HCT116 (cell line): ENCODE results near the gene METTL15. TPM values are rescaled to one million over a fixed set of nuclear protein-coding genes. Genes with fewer than 3 reads are reported as not detected.

Experiments
- ATAC-seq: fragments of 200-7000 bp; cut with Tn5 transposase; 2 replicates; pipeline ENCODE4 v1.9.1; 2020; ENCODE audit warnings: mild to moderate bottlenecking, moderate library complexity
- Bru-seq: library from RNA; stranded (reverse); fragments of 400-500 nt; gene quantifications from one replicate; lab custom pipeline; 2021; lab: Mats Ljungman, UMichigan
- BruChase-seq, 2 experiments: library from RNA; stranded (reverse); fragments of 400-500 nt; gene quantifications; one replicate each; lab custom pipeline; 2021; lab: Mats Ljungman, UMichigan
- BruUV-seq: library from RNA; stranded (reverse); fragments of 400-500 nt; replicated peaks from 2 replicates; lab custom pipeline; 2021; lab: Mats Ljungman, UMichigan
- CTCF ChIA-PET: fragments of 300-600 bp; sonication (Branson Sonifier 250); formaldehyde crosslinking; loops from one replicate; lab custom pipeline; 2021; ENCODE audit warnings: antibody characterized with exemption; lab: Charles Lee
- POLR2A ChIA-PET: fragments of 300-600, 350-600 bp; sonication (Branson Sonifier 250); formaldehyde crosslinking; loops from one replicate; lab custom pipeline; 2021; ENCODE audit warnings: antibody characterized with exemption; lab: Charles Lee
- RAD21 ChIA-PET, 2 experiments: fragments of 300-600 bp; sonication (Branson Sonifier 250); formaldehyde crosslinking; loops; one replicate each; lab custom pipeline; 2023; ENCODE audit warnings: low total read pairs in 2 of 2; ENCODE audit not compliant: uncharacterized antibody in 2 of 2, unreplicated experiment in 2 of 2, low non-redundant PET in 1 of 2; lab: Charles Lee
- DNase-seq: peaks from one replicate; pipeline ENCODE4 v3.0.0-alpha.2; 2010; ENCODE audit warnings: low read depth, low spot score
- H2AFZ ChIP-seq: fragments of 200-600 bp; shearing (Covaris generic), sonication (generic); 2 replicates; pipeline ENCODE4 v1.6.1; 2017; ENCODE audit warnings: low read depth, mixed run types, mixed read lengths, antibody characterized with exemption, low read length; ENCODE audit not compliant: poor library complexity, severe bottlenecking
- H3K27ac ChIP-seq: 2 replicates; pipeline ENCODE4 v1.5.1; 2012; ENCODE audit warnings: low read depth, low read length
- H3K27me3 ChIP-seq: fragments of 200-600 bp; sonication (generic); 2 replicates; pipeline ENCODE4 v1.6.1; 2016; ENCODE audit warnings: mixed run types, low read length, mixed read lengths; ENCODE audit not compliant: insufficient read depth
- H3K36me3 ChIP-seq, 2 experiments: fragments of 200-500 bp in 1 of 2; fragments of 200-600 bp in 1 of 2; sonication (Bioruptor generic) in 1 of 2; sonication (generic) in 1 of 2; 2 replicates each; pipeline versions ENCODE4 v1.5.1 to v1.6.1; 2014 to 2016; ENCODE audit warnings: low read length in 2 of 2, inconsistent platforms in 1 of 2, mixed read lengths in 1 of 2, mixed run types in 1 of 2; ENCODE audit not compliant: insufficient read depth in 2 of 2, control insufficient read depth in 1 of 2
- H3K4me1 ChIP-seq, 2 experiments: fragments of 200-600 bp in 1 of 2; sonication (generic) in 1 of 2; 2 replicates each; pipeline versions ENCODE4 v1.5.1 to v1.6.1; 2012 to 2017; ENCODE audit warnings: low read length in 2 of 2, inconsistent platforms in 1 of 2, mild to moderate bottlenecking in 1 of 2, mixed read lengths in 1 of 2, mixed run types in 1 of 2, moderate library complexity in 1 of 2; ENCODE audit not compliant: insufficient read depth in 2 of 2, control insufficient read depth in 1 of 2
- H3K4me2 ChIP-seq: fragments of 200-600 bp; sonication (generic); 2 replicates; pipeline ENCODE4 v1.6.1; 2017; ENCODE audit warnings: mixed run types, low read length, mixed read lengths
- H3K4me3 ChIP-seq, 2 experiments: fragments of 200-600 bp in 1 of 2; sonication (generic) in 1 of 2; replicated peaks in 1 of 2; 2 replicates each; pipeline ENCODE4 v1.5.1; 2011 to 2016; ENCODE audit warnings: low read length in 2 of 2, control low read depth in 1 of 2, low read depth in 1 of 2, mild to moderate bottlenecking in 1 of 2, mixed read lengths in 1 of 2, mixed run types in 1 of 2
- H3K79me2 ChIP-seq: fragments of 200-600 bp; sonication (generic); 2 replicates; pipeline ENCODE4 v1.6.1; 2017; ENCODE audit warnings: mild to moderate bottlenecking, mixed run types, low read length, moderate library complexity, mixed read lengths; ENCODE audit not compliant: insufficient read depth
- H3K9ac ChIP-seq: fragments of 200-600 bp; sonication (generic); 2 replicates; pipeline ENCODE4 v1.6.1; 2016; ENCODE audit warnings: low read length, mixed read lengths
- H3K9me2 ChIP-seq: fragments of 200-600 bp; sonication (generic), shearing (Covaris generic); 2 replicates; pipeline ENCODE4 v1.6.1; 2017; ENCODE audit warnings: mixed run types, mild to moderate bottlenecking, moderate library complexity; ENCODE audit not compliant: insufficient read depth
- H3K9me3 ChIP-seq, 2 experiments: fragments of 200-500 bp in 1 of 2; fragments of 200-600 bp in 1 of 2; sonication (Bioruptor generic) in 1 of 2; sonication (generic) in 1 of 2; 2 replicates each; pipeline ENCODE4 v1.6.1; 2014 to 2017; ENCODE audit warnings: low read length in 2 of 2, mixed read lengths in 2 of 2, inconsistent platforms in 1 of 2, low read depth in 1 of 2, mild to moderate bottlenecking in 1 of 2, mixed run types in 1 of 2, moderate library complexity in 1 of 2; ENCODE audit not compliant: control insufficient read depth in 1 of 2, insufficient read depth in 1 of 2
- H4K20me1 ChIP-seq: fragments of 200-600 bp; sonication (generic), shearing (Covaris generic); 2 replicates; pipeline ENCODE4 v1.6.1; 2017; ENCODE audit warnings: mixed run types, mild to moderate bottlenecking, moderate library complexity; ENCODE audit not compliant: insufficient read depth
- ATF3 ChIP-seq: IDR thresholded peaks from 2 replicates; pipeline ENCODE4 v1.6.1; 2012
- CBX3 ChIP-seq: IDR thresholded peaks from 2 replicates; pipeline ENCODE4 v1.6.1; 2012; ENCODE audit warnings: low read depth
- EGR1 ChIP-seq: IDR thresholded peaks from 2 replicates; pipeline ENCODE4 v1.6.1; 2012; ENCODE audit warnings: low read depth
- ELF1 ChIP-seq: IDR thresholded peaks from 2 replicates; pipeline ENCODE4 v1.6.1; 2012; ENCODE audit warnings: low read depth, borderline replicate concordance
- FOSL1 ChIP-seq: IDR thresholded peaks from 2 replicates; pipeline ENCODE4 v1.6.1; 2012; ENCODE audit warnings: low read depth
- POLR2A ChIP-seq: IDR thresholded peaks from 2 replicates; pipeline ENCODE4 v1.7.0; 2011; ENCODE audit warnings: borderline replicate concordance; ENCODE audit not compliant: insufficient read depth, insufficient read length; ENCODE audit errors: extremely low read depth
- POLR2AphosphoS5 ChIP-seq: IDR thresholded peaks from 2 replicates; pipeline ENCODE4 v1.6.1; 2011; ENCODE audit warnings: mild to moderate bottlenecking, low read depth, low read length, moderate library complexity
- RAD21 ChIP-seq: IDR thresholded peaks from 2 replicates; pipeline ENCODE4 v1.6.1; 2012; ENCODE audit warnings: low read depth, mild to moderate bottlenecking
- REST ChIP-seq: IDR thresholded peaks from 2 replicates; pipeline ENCODE4 v1.6.1; 2012; ENCODE audit warnings: low read depth
- SIN3A ChIP-seq: IDR thresholded peaks from 2 replicates; pipeline ENCODE4 v1.6.1; 2012; ENCODE audit warnings: low read depth
- SP1 ChIP-seq: IDR thresholded peaks from 2 replicates; pipeline ENCODE4 v1.6.1; 2012; ENCODE audit warnings: low read depth
- SRF ChIP-seq: IDR thresholded peaks from 2 replicates; pipeline ENCODE4 v1.6.1; 2012; ENCODE audit warnings: low read depth
- TCF7L2 ChIP-seq: IDR thresholded peaks from 2 replicates; pipeline ENCODE4 v1.7.0; 2011; ENCODE audit warnings: borderline replicate concordance, inconsistent platforms; ENCODE audit not compliant: insufficient read depth, insufficient read length; ENCODE audit errors: extremely low read depth
- YY1 ChIP-seq: IDR thresholded peaks from 2 replicates; pipeline ENCODE4 v1.6.1; 2011; ENCODE audit warnings: low read length, low read depth, moderate library complexity, mild to moderate bottlenecking; ENCODE audit not compliant: insufficient replicate concordance; ENCODE audit errors: extremely low read depth
- ZFX ChIP-seq: fragments of 450-650 bp; IDR thresholded peaks from 2 replicates; pipeline ENCODE4 v1.6.1; 2017
- intact Hi-C: fragments of 100-400 bp; cut with micrococcal nuclease; formaldehyde crosslinking; loops from 2 replicates; pipeline ENCODE4 v1.10.0; 2022
- long read RNA-seq: library from polyadenylated mRNA; unstranded; transcript quantifications from one replicate; pipeline ENCODE4 v2.0.0, GENCODE V29; 2021; ENCODE audit not compliant: unreplicated experiment
- polyA plus RNA-seq: library from polyadenylated mRNA; unstranded; fragments of >200 nt; gene quantifications from 2 replicates; pipeline ENCODE4 v1.2.1, GENCODE V29; 2012; ENCODE audit warnings: missing spikeins
- total RNA-seq: library from RNA; stranded (reverse); gene quantifications from one replicate; pipeline ENCODE4 v1.2.1, GENCODE V29; 2021; ENCODE audit not compliant: unreplicated experiment

The METTL15 gene
- total RNA-seq (25.3 TPM), Bru-seq, nascent RNA (percentile 91 among the genes with signal in this experiment), BruChase-seq, experiment 1, labeled RNA remaining after a 6-hour chase (percentile 65 among the genes with signal in this experiment), BruChase-seq, experiment 2, labeled RNA remaining after a 2-hour chase (percentile 78 among the genes with signal in this experiment)
- 5.7 and 7.2 TPM in 2 replicates for polyA plus RNA-seq
- long read RNA-seq, full-length matches to known transcripts = 9 of 69 reads
- long read RNA-seq, partial matches to known transcripts = 41 of 69 reads
- long read RNA-seq, other reads (novel, unspliced or antisense) = 19 of 69 reads

- Histone ChIP-seq H3K27ac (peak within 1 kb of the TSS; percentile 73), H3K4me1 (peaks cover 23 to 34% of the 10 kb centered on the region in 2 experiments; a peak in 3 of 4 replicates)
Measured at GRCh38 chr11:28107750-28108618, at the start of gene METTL15, which contains the start of gene KIF18A. Gene METTL15, plus strand, starts transcription at chr11:28108388. Its CDS starts 4,947 bp downstream, at chr11:28113335. Gene KIF18A, minus strand, starts transcription at chr11:28108156. Its CDS starts 10,209 bp downstream, at chr11:28097947.

More at GRCh38 chr11:28107750-28108618, at the start of gene METTL15, which contains the start of gene KIF18A:
- H2AFZ ChIP-seq = no peak within 1 kb of the TSS
- TF ChIP-seq POLR2A = peak; percentile 75
- peak; percentile 96 for TF ChIP-seq SIN3A
- no peak for TF ChIP-seq ELF1
- TF ChIP-seq EGR1 = peak; percentile 51; the same call in 1 of the 2 replicates
- no peak for TF ChIP-seq FOSL1
- TF ChIP-seq RAD21 = peak; percentile 4; the same call in 1 of the 2 replicates
- TF ChIP-seq POLR2AphosphoS5 = peak; percentile 84
- TF ChIP-seq REST = no peak
- no peak for TF ChIP-seq ATF3
- peak; percentile 61 for TF ChIP-seq TCF7L2
- TF ChIP-seq SP1 = peak; percentile 87
- TF ChIP-seq ZFX = peak; percentile 81
- peak; percentile 53 for TF ChIP-seq CBX3
- peak; percentile 40; the same call in 1 of the 2 replicates for TF ChIP-seq SRF
- peak; percentile 52 for TF ChIP-seq YY1
- ChIA-PET RAD21 (interaction anchor here in 1 of 2 experiments (1.1 kb wide), 1 partner anchor 174 kb away, joined by 4 read pairs; no protein-coding TSS in a partner anchor), POLR2A (interaction anchor here (1.0 to 1.7 kb wide), 5 partner anchors 9 to 407 kb away, joined by 3 to 12 read pairs (median 6); partner anchors contain the start of gene BDNF), CTCF (interaction anchor here (0.7 kb wide), 1 partner anchor 409 kb away, joined by 3 read pairs; no protein-coding TSS in a partner anchor)
- H3K9me3 ChIP-seq = no peaks in the 10 kb centered on the region
- H3K36me3 ChIP-seq = no peaks in the 10 kb centered on the region
- DNase-seq (peak; percentile 97), ATAC-seq (peak; percentile 89)
- H3K4me3 ChIP-seq = peak within 1 kb of the TSS; percentile 78 to 81
- peaks cover 96% of the 10 kb centered on the region for H3K79me2 ChIP-seq
- BruUV-seq = no TSS peak
- H3K9me2 ChIP-seq = no peaks in the 10 kb centered on the region
- peak within 1 kb of the TSS; percentile 84 for H3K4me2 ChIP-seq
- peak within 1 kb of the TSS; percentile 84 for H3K9ac ChIP-seq
- H3K27me3 ChIP-seq = no peaks in the 10 kb centered on the region
- intact Hi-C loops = loop anchor here (1.0 to 10.0 kb wide), 3 partner anchors 173 to 407 kb away; no protein-coding TSS in a partner anchor
- no peaks in the 10 kb centered on the region for H4K20me1 ChIP-seq
